SK-N-SH (cell line): ENCODE measurements around the gene ASAP2.

Experiments used
- EP300 ChIP-seq, 2 experiments: IDR thresholded peaks; 2 replicates each; pipeline versions ENCODE4 v1.4.0 to v1.6.1; 2012; ENCODE audit warnings: borderline replicate concordance in 1 of 2, low read depth in 1 of 2, low read length in 1 of 2
- RFX5 ChIP-seq: IDR thresholded peaks from 2 replicates; pipeline ENCODE4 v1.6.1; 2012; ENCODE audit warnings: mild to moderate bottlenecking, improper control_type of control experiment, low read length
- TAF1 ChIP-seq: IDR thresholded peaks from 2 replicates; pipeline ENCODE4 v1.6.1; 2012; ENCODE audit warnings: low read depth, mild to moderate bottlenecking, low read length, moderate library complexity, borderline replicate concordance
- TF ChIP-seq, protein P1 (sequence below): fragments of 200-600 bp; sonication (generic); IDR thresholded peaks from 2 replicates; pipeline ENCODE4 v1.6.1; 2017; ENCODE audit warnings: antibody characterized with exemption, mild to moderate bottlenecking, moderate library complexity

DNA sequence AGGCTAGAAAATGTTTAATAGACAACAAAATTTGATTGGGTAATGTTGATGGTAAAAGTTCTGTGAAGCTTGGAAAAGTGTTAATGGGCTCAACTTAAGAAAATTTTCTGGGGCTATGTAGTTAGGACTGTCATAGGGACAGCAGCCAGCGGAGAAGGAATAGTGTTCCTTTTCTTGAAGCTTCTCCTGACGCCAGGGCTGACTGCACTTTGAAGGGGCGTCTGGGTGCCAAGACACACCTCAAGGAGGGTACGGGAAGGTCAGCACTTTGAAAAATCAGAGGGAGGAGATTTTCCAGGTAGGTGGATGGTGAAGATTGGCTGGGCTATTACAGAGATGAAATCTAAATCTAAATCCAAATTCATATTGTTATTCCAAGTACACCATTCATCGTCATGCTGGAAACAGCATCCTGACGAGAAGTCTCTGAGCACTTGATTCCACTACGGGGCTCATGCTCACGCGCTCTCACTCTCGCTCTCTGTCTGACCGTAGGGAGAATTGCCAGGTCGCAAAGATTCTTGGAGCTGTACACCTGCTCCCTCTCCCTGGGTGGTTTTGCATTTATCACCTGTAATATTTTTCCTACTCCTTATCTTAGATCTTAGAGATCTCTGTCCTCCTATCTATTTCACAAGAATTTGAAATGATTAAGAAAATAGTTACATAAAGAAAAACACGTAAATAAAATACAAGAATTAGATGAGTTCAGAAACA lies 125.7 kb downstream of the ASAP2 start:
- TF ChIP-seq, protein P1, sequence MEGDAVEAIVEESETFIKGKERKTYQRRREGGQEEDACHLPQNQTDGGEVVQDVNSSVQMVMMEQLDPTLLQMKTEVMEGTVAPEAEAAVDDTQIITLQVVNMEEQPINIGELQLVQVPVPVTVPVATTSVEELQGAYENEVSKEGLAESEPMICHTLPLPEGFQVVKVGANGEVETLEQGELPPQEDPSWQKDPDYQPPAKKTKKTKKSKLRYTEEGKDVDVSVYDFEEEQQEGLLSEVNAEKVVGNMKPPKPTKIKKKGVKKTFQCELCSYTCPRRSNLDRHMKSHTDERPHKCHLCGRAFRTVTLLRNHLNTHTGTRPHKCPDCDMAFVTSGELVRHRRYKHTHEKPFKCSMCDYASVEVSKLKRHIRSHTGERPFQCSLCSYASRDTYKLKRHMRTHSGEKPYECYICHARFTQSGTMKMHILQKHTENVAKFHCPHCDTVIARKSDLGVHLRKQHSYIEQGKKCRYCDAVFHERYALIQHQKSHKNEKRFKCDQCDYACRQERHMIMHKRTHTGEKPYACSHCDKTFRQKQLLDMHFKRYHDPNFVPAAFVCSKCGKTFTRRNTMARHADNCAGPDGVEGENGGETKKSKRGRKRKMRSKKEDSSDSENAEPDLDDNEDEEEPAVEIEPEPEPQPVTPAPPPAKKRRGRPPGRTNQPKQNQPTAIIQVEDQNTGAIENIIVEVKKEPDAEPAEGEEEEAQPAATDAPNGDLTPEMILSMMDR: no peak
- no peak for TF ChIP-seq TAF1
- no peak for TF ChIP-seq EP300 (IDR thresholded peaks at IDR 0.05; ENCODE audit: borderline replicate concordance in 1 of 2, low read depth in 1 of 2, low read length in 1 of 2)
- no peak for TF ChIP-seq RFX5
